Spleen (tissue), 7 donors: Measurements from ENCODE around the gene GPRC5B.

Source experiments
- POLR2A ChIP-seq, 3 donors: fragments of 450-650 bp; IDR thresholded peaks; one replicate each; pipeline ENCODE4 v1.5.1; 2017; ENCODE audit warnings: antibody characterized with exemption in 3 of 3, mild to moderate bottlenecking in 1 of 3
- POLR2AphosphoS5 ChIP-seq, 3 donors: sonication (generic); formaldehyde crosslinking; IDR thresholded peaks; one replicate each; pipeline ENCODE4 v1.5.1; 2017; ENCODE audit warnings: antibody characterized with exemption in 3 of 3
- TF ChIP-seq, protein P1 (sequence below), 11 experiments: fragments of 200-600 bp in 7 of 11; fragments of 450-650 bp in 4 of 11; sonication (generic) in 4 of 11; IDR thresholded peaks in 8 of 11; conservative IDR thresholded peaks in 3 of 11; 1 replicate in 7 of 11; 2 replicates in 4 of 11; pipeline versions ENCODE4 v1.4.0 to v1.8.0; 2016 to 2021; ENCODE audit warnings: antibody characterized with exemption in 11 of 11, inconsistent platforms in 4 of 11, mild to moderate bottlenecking in 1 of 11
- donor health status: DM: no; HTN: no; CAD: no; lungs with moderate emphysema.
- donor health status: DM: no; HTN: no; CAD: no.
- donor health status: DM: no; HTN: no; CAD: no.

DNA sequence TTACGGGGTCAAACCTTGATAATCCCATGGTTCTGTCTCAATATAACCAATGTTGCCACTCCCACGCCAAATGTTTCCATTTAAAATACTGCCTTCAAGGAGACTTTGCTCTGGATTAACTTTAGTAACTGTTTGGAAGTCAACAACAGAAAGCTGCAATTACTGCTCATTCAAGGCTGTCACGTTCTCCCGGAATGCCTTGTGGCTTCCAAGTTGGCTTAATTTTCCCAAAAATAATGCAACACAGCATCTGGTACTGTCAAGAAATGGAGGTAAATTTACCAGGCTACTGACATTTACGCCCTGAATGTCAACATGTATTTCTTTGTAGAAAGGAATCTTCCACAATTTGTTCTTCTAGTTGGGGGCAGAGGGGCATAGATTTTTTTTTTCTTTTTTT, 38.2 kb downstream of the GPRC5B start:
- TF ChIP-seq, protein P1, sequence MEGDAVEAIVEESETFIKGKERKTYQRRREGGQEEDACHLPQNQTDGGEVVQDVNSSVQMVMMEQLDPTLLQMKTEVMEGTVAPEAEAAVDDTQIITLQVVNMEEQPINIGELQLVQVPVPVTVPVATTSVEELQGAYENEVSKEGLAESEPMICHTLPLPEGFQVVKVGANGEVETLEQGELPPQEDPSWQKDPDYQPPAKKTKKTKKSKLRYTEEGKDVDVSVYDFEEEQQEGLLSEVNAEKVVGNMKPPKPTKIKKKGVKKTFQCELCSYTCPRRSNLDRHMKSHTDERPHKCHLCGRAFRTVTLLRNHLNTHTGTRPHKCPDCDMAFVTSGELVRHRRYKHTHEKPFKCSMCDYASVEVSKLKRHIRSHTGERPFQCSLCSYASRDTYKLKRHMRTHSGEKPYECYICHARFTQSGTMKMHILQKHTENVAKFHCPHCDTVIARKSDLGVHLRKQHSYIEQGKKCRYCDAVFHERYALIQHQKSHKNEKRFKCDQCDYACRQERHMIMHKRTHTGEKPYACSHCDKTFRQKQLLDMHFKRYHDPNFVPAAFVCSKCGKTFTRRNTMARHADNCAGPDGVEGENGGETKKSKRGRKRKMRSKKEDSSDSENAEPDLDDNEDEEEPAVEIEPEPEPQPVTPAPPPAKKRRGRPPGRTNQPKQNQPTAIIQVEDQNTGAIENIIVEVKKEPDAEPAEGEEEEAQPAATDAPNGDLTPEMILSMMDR (IDR thresholded peaks at IDR 0.05 in 8 of 11, conservative IDR thresholded peaks at IDR 0.05 in 3 of 11): no peak
- TF ChIP-seq POLR2A (IDR thresholded peaks at IDR 0.05) (no peak), POLR2AphosphoS5 (IDR thresholded peaks at IDR 0.05) (no peak)
